ENCODE results near the gene PLAAT2.
"Not testable (repeated sequence)": the region's sequence is repeated elsewhere in the genome, so short reads cannot be mapped to it uniquely, and the experiment has no call there.

Gene PLAAT2

GRCh38 chr11:63553759-63554158 lies 9.4 kb downstream of the PLAAT2 start:
- no peak for TF ChIP-seq CTCF (IDR thresholded peaks at IDR 0.05)
- no peaks in the 10 kb centered on the region for H3K36me3 ChIP-seq
- no peak for DNase-seq
- no peak overlapping the region for H3K4me3 ChIP-seq
- H3K27ac ChIP-seq = no peak overlapping the region
- H3K4me1 ChIP-seq = no peaks in the 10 kb centered on the region
- intact Hi-C loops (cut with DNase I; ENCODE audit: low total_unique reads) = no loop called here
- no peaks in the 10 kb centered on the region for H3K27me3 ChIP-seq
- no peaks in the 10 kb centered on the region for H3K9me3 ChIP-seq

GRCh38 chr11:63552921-63553320 lies 10.3 kb downstream of the PLAAT2 start:
- no peaks in the 10 kb centered on the region for H3K36me3 ChIP-seq
- no peak for TF ChIP-seq CTCF (IDR thresholded peaks at IDR 0.05)
- no peaks in the 10 kb centered on the region for H3K27me3 ChIP-seq
- no peaks in the 10 kb centered on the region for H3K4me1 ChIP-seq
- intact Hi-C loops (cut with DNase I; ENCODE audit: low total_unique reads) = no loop called here
- no peak overlapping the region for H3K27ac ChIP-seq
- H3K9me3 ChIP-seq = no peaks in the 10 kb centered on the region
- H3K4me3 ChIP-seq = no peak overlapping the region
- DNase-seq = no peak

GRCh38 chr11:63551889-63552266 lies 11.3 kb downstream of the PLAAT2 start:
- H3K36me3 ChIP-seq = peaks cover 0 to under 1% (median 0%) of the 10 kb centered on the region in 3 donors
- H3K4me3 ChIP-seq = no peak overlapping the region
- no peaks in the 10 kb centered on the region for H3K27me3 ChIP-seq
- no peaks in the 10 kb centered on the region for H3K4me1 ChIP-seq
- no peaks in the 10 kb centered on the region for H3K9me3 ChIP-seq
- no peak overlapping the region for H3K27ac ChIP-seq
- no peak for DNase-seq
- TF ChIP-seq CTCF (IDR thresholded peaks at IDR 0.05) = no peak
- intact Hi-C loops (cut with DNase I; ENCODE audit: low total_unique reads) = no loop called here

- DNase-seq = no peak
- Histone ChIP-seq H3K4me3 (no peak overlapping the region), H3K9me3 (no peaks in the 10 kb centered on the region), H3K27me3 (no peaks in the 10 kb centered on the region), H3K36me3 (peaks cover 0 to 4% (median 0%) of the 10 kb centered on the region in 3 donors), H3K4me1 (no peaks in the 10 kb centered on the region), H3K27ac (no peak overlapping the region)
- intact Hi-C loops (cut with DNase I; ENCODE audit: low total_unique reads) = no loop called here
- TF ChIP-seq CTCF (IDR thresholded peaks at IDR 0.05) = no peak
Observed at GRCh38 chr11:63551091-63551888, 11.9 kb downstream of the PLAAT2 start.

GRCh38 chr11:63550156-63550700 lies 13.0 kb downstream of the PLAAT2 start:
- H3K4me1 ChIP-seq; H3K36me3 ChIP-seq; H3K27me3 ChIP-seq; H3K4me3 ChIP-seq; H3K9me3 ChIP-seq; intact Hi-C loops (cut with DNase I; ENCODE audit: low total_unique reads); H3K27ac ChIP-seq; DNase-seq: not testable (repeated sequence)

- no peaks in the 10 kb centered on the region for H3K4me1 ChIP-seq
- H3K36me3 ChIP-seq = peaks cover 0 to 14% (median 0%) of the 10 kb centered on the region in 3 donors
- intact Hi-C loops (cut with DNase I; ENCODE audit: low total_unique reads) = no loop called here
- H3K27me3 ChIP-seq = no peaks in the 10 kb centered on the region
- TF ChIP-seq CTCF (IDR thresholded peaks at IDR 0.05) = no peak
- H3K27ac ChIP-seq = no peak overlapping the region
- H3K4me3 ChIP-seq = no peak overlapping the region
- no peak for DNase-seq
- no peaks in the 10 kb centered on the region for H3K9me3 ChIP-seq
Observed at GRCh38 chr11:63549411-63549810, 13.8 kb downstream of the PLAAT2 start.

Measured in tibial artery (tissue), 4 donors.